GM12891 (cell line): ENCODE data around the gene MAP4K4.
"Not testable (repeated sequence)": the region's sequence is repeated elsewhere in the genome, so short reads cannot be mapped to it uniquely, and the experiment has no call there.

Experiments
- PAX5 ChIP-seq: IDR thresholded peaks from 2 replicates; pipeline ENCODE4 v1.6.1; 2011; ENCODE audit warnings: low read length, moderate library complexity, mild to moderate bottlenecking; ENCODE audit not compliant: insufficient read depth, severe bottlenecking
- POLR2A ChIP-seq: IDR thresholded peaks from 2 replicates; pipeline ENCODE4 v1.6.1; 2011; ENCODE audit warnings: low read depth, low read length, control low read depth
- POLR2AphosphoS5 ChIP-seq: IDR thresholded peaks from 2 replicates; pipeline ENCODE4 v1.6.1; 2011; ENCODE audit warnings: low read depth, low read length, control low read depth
- POU2F2 ChIP-seq: IDR thresholded peaks from 2 replicates; pipeline ENCODE4 v1.6.1; 2011; ENCODE audit warnings: low read depth, mild to moderate bottlenecking, control low read depth, low read length, moderate library complexity
- SPI1 ChIP-seq: IDR thresholded peaks from 2 replicates; pipeline ENCODE4 v1.6.1; 2011; ENCODE audit warnings: low read depth, low read length, control low read depth
- TAF1 ChIP-seq: IDR thresholded peaks from 2 replicates; pipeline ENCODE4 v1.6.1; 2011; ENCODE audit warnings: low read depth, low read length, control low read depth

GRCh38 chr2:101935764-101936163, 238.3 kb downstream of the MAP4K4 start:
- not testable (repeated sequence) for TF ChIP-seq PAX5, POLR2A, TAF1, POLR2AphosphoS5, SPI1, POU2F2
